ENCODE data around the gene ARHGAP42.

The ARHGAP42 gene

GRCh38 chr11:100833276-100833675 is 146.2 kb downstream of the ARHGAP42 start:
- Histone ChIP-seq H3K27me3 (ENCODE audit: control insufficient read depth, low read length) (no peaks in the 10 kb centered on the region), H3K36me3 (ENCODE audit: control insufficient read depth, low read length) (no peaks in the 10 kb centered on the region), H3K9me3 (ENCODE audit: control insufficient read depth, insufficient read depth, low read length) (no peaks in the 10 kb centered on the region), H3K4me2 (ENCODE audit: low read length) (no peak overlapping the region), H3K4me1 (ENCODE audit: control insufficient read depth, low read length) (no peaks in the 10 kb centered on the region), H3F3A (ENCODE audit: control insufficient read depth, insufficient read depth) (no peaks in the 10 kb centered on the region), H3K79me2 (ENCODE audit: control insufficient read depth, low read length) (no peaks in the 10 kb centered on the region), H4K20me1 (ENCODE audit: control insufficient read depth, insufficient read depth, low read depth, low read length) (no peaks in the 10 kb centered on the region), H3K9me2 (replicated peaks; ENCODE audit: control insufficient read depth, low read length) (0 out of 2 replicates have a peak, but pooled peaks cover 2% of the 10 kb centered on the region), H3K27ac (ENCODE audit: low read depth, low read length) (no peak overlapping the region), H3K4me3 (ENCODE audit: low read length) (no peak overlapping the region)
- no peak for TF ChIP-seq CTCF (IDR thresholded peaks at IDR 0.05; ENCODE audit: low read depth, low read length, poor library complexity, severe bottlenecking)
- no peak for TF ChIP-seq EZH2phosphoT487 (IDR thresholded peaks at IDR 0.05; ENCODE audit: borderline replicate concordance, low read length)

GRCh38 chr11:100835854-100836253 is 148.8 kb downstream of the ARHGAP42 start:
- Histone ChIP-seq H4K20me1 (ENCODE audit: control insufficient read depth, insufficient read depth, low read depth, low read length) (no peaks in the 10 kb centered on the region), H3K36me3 (ENCODE audit: control insufficient read depth, low read length) (no peaks in the 10 kb centered on the region), H3K4me2 (ENCODE audit: low read length) (no peak overlapping the region), H3K79me2 (ENCODE audit: control insufficient read depth, low read length) (no peaks in the 10 kb centered on the region), H3K27me3 (ENCODE audit: control insufficient read depth, low read length) (no peaks in the 10 kb centered on the region), H3K4me3 (ENCODE audit: low read length) (no peak overlapping the region), H3F3A (ENCODE audit: control insufficient read depth, insufficient read depth) (no peaks in the 10 kb centered on the region), H3K4me1 (ENCODE audit: control insufficient read depth, low read length) (no peaks in the 10 kb centered on the region), H3K27ac (ENCODE audit: low read depth, low read length) (no peak overlapping the region), H3K9me2 (replicated peaks; ENCODE audit: control insufficient read depth, low read length) (0 out of 2 replicates have a peak, but pooled peaks cover 2% of the 10 kb centered on the region), H3K9me3 (ENCODE audit: control insufficient read depth, insufficient read depth, low read length) (no peaks in the 10 kb centered on the region)
- no peak for TF ChIP-seq EZH2phosphoT487 (IDR thresholded peaks at IDR 0.05; ENCODE audit: borderline replicate concordance, low read length)
- no peak for TF ChIP-seq CTCF (IDR thresholded peaks at IDR 0.05; ENCODE audit: low read depth, low read length, poor library complexity, severe bottlenecking)

GRCh38 chr11:100837311-100837710 is 150.2 kb downstream of the ARHGAP42 start:
- no peak for TF ChIP-seq EZH2phosphoT487 (IDR thresholded peaks at IDR 0.05; ENCODE audit: borderline replicate concordance, low read length)
- TF ChIP-seq CTCF (IDR thresholded peaks at IDR 0.05; ENCODE audit: low read depth, low read length, poor library complexity, severe bottlenecking), result no peak
- H3K27ac ChIP-seq (ENCODE audit: low read depth, low read length), result no peak overlapping the region

More at GRCh38 chr11:100837311-100837710, 150.2 kb downstream of the ARHGAP42 start:
- Histone ChIP-seq H3K9me2 (replicated peaks; ENCODE audit: control insufficient read depth, low read length) (0 out of 2 replicates have a peak, but pooled peaks cover 2% of the 10 kb centered on the region), H3K9me3 (ENCODE audit: control insufficient read depth, insufficient read depth, low read length) (no peaks in the 10 kb centered on the region), H3K36me3 (ENCODE audit: control insufficient read depth, low read length) (no peaks in the 10 kb centered on the region), H3K4me3 (ENCODE audit: low read length) (no peak overlapping the region), H3K79me2 (ENCODE audit: control insufficient read depth, low read length) (no peaks in the 10 kb centered on the region), H3F3A (ENCODE audit: control insufficient read depth, insufficient read depth) (no peaks in the 10 kb centered on the region), H3K4me1 (ENCODE audit: control insufficient read depth, low read length) (no peaks in the 10 kb centered on the region), H4K20me1 (ENCODE audit: control insufficient read depth, insufficient read depth, low read depth, low read length) (no peaks in the 10 kb centered on the region), H3K27me3 (ENCODE audit: control insufficient read depth, low read length) (no peaks in the 10 kb centered on the region), H3K4me2 (ENCODE audit: low read length) (no peak overlapping the region)
